H54 (cell line): Measurements from ENCODE around the gene KCNJ13.

Source experiments
- DNase-seq: peaks from one replicate; pipeline ENCODE4 v3.0.0; 2011; ENCODE audit warnings: low spot score, mixed read lengths; ENCODE audit not compliant: insufficient read length
- FAIRE-seq: peaks from 3 replicates; lab custom pipeline; 2011; peaks lifted over from hg19 to GRCh38; lab: Jason Lieb, UNC
- POLR2A ChIP-seq: IDR thresholded peaks from 2 replicates; pipeline ENCODE4 v1.6.1; 2011; ENCODE audit warnings: low read depth, mild to moderate bottlenecking, low read length

The KCNJ13 gene

GRCh38 chr2:232776435-232776834, at the start of gene KCNJ13:
Gene KCNJ13 (minus strand): TSS chr2:232776565. CDS start chr2:232771362, 5,203 bp downstream.
- DNase-seq: no peak
- no peak for FAIRE-seq
- no peak for TF ChIP-seq POLR2A

DNA sequence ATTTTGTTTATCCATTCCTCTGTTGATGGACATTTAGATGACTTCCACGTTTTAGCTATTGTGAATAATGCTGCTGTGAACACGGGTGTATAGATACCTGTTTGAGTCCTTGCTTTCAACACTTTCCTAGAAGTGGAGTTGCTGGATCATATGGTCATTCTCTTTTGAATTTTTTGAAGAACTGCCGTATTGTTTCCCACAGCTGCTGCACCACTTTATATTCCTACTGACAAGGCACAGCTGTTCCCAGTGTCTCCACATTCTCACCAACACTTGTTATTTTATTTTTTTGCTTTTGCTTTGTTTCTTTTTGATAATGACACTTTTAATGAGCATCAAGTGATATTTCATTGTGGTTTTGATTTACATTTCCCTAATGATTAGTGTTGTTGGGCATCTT, 41.4 kb upstream of the KCNJ13 start:
- FAIRE-seq (no peak), DNase-seq (no peak)
- TF ChIP-seq POLR2A: no peak

GRCh38 chr2:232816657-232817056, 40.3 kb upstream of the KCNJ13 start:
- TF ChIP-seq POLR2A: no peak
- FAIRE-seq: no peak
- no peak for DNase-seq

DNA sequence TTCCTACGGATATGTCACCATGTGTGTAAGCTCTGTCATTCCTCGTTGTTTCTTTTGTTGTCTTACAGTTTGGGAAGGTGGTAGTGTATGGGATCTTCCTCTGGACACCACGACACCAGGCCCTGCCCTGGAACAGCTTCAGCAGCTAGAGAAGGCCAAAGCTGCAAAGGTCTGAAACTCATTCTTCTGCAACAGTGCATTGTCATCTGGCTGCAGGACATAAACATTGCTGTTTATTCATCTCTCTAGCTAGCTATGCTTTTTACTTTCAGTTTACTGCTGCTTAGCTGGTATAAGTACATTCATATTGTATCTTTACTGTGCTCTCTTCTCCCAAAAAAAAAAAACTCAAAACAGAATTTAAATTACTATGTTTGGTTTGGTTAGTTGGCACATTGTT, 39.2 kb upstream of the KCNJ13 start:
- FAIRE-seq (peak; percentile 75), DNase-seq (no peak)
- no peak for TF ChIP-seq POLR2A

GRCh38 chr2:232810444-232810843, 34.1 kb upstream of the KCNJ13 start:
- DNase-seq (no peak), FAIRE-seq (no peak)
- no peak for TF ChIP-seq POLR2A

- TF ChIP-seq POLR2A: no peak
- FAIRE-seq (no peak), DNase-seq (no peak)
Measured at GRCh38 chr2:232809349-232810124, 33.2 kb upstream of the KCNJ13 start.

GRCh38 chr2:232802091-232802490, 25.7 kb upstream of the KCNJ13 start:
- FAIRE-seq: no peak
- no peak for DNase-seq
- TF ChIP-seq POLR2A: no peak

- FAIRE-seq: no peak
- TF ChIP-seq POLR2A: no peak
- DNase-seq: no peak
Measured at GRCh38 chr2:232800166-232800565, 23.8 kb upstream of the KCNJ13 start.

- DNase-seq (no peak), FAIRE-seq (no peak)
- no peak for TF ChIP-seq POLR2A
Measured at GRCh38 chr2:232798187-232798586, 21.8 kb upstream of the KCNJ13 start.

DNA sequence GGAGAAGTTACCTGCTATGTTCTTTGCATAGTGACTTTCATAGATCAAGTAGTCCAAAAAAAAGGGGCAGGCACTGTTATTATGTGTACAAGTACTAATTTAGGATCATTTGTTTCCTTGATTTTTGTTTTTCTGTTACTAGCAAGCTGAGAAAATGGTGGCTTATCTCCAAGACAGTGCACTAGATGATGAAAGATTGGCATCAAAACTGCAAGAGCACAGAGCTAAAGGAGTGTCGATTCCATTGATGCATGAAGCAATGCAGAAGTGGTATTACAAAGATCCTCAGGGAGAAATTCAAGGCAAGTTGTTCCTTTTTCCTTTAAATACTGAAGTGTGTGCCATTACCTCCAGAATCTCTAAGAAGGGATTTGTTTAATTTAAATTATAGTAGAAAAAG, 19.6 kb upstream of the KCNJ13 start:
- FAIRE-seq (no peak), DNase-seq (no peak)
- no peak for TF ChIP-seq POLR2A

DNA sequence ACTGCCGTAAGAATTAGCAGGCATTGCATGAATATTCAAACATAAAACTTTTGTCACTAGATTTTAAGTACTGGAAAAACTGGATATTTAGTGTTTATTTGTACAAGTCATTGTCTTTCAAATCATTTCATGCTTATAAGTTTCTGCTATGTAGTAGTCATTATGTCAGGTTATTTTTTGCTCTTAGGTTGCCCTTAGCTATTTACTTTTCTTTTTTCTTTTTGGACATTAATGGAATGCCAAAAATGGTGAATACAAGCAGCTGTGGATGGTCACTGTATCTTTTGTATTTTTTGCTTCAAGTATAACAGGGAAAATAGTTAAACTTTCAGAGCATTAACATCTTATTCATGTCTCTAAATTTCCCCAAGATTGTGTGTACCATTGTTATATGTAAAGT, 18.6 kb upstream of the KCNJ13 start:
- no peak for DNase-seq
- FAIRE-seq: no peak
- TF ChIP-seq POLR2A: no peak

DNA sequence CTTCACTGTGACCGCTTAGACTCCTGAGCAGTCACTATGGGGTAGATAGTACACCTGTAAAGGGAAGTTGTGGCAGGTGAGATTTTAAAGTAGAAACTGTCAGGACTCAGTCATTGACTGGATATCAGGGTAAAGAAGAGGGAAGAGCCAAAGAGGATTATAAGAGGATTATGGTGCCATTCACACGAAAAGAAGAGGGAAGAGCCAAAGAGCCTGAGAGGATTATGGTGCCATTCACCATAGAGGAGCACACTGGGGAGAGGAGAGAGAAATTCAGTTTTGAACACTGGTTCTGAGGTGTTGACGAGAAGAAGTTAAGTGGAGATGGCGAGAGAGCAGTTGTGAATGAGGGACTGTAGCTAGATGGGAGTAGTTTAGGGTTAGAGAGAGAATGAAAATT, 16.9 kb upstream of the KCNJ13 start:
- TF ChIP-seq POLR2A: no peak
- DNase-seq: no peak
- FAIRE-seq: no peak

- no peak for FAIRE-seq
- no peak for TF ChIP-seq POLR2A
- no peak for DNase-seq
Measured at GRCh38 chr2:232791518-232791917, 15.2 kb upstream of the KCNJ13 start.

GRCh38 chr2:232789082-232789481, 12.7 kb upstream of the KCNJ13 start:
- TF ChIP-seq POLR2A: no peak
- DNase-seq: no peak
- no peak for FAIRE-seq

- DNase-seq: no peak
- no peak for TF ChIP-seq POLR2A
- no peak for FAIRE-seq
Measured at GRCh38 chr2:232787806-232788205, 11.4 kb upstream of the KCNJ13 start.
